ENCODE measurements around the gene PACSIN2. TPM values are rescaled to one million over a fixed set of nuclear protein-coding genes. Genes with fewer than 3 reads are reported as not detected.

PACSIN2 gene
- total RNA-seq, 1 experiment from 2014 or later: 70.5 TPM

- peaks cover 14% of the 10 kb centered on the region for H3K4me1 Mint-ChIP-seq
- H3K9me3 Mint-ChIP-seq: no peaks in the 10 kb centered on the region
- no peak overlapping the region for H3K4me3 Mint-ChIP-seq
- H3K27ac Mint-ChIP-seq: no peak overlapping the region
- CTCF ChIA-PET: interaction anchor here (3.6 kb wide), 1 partner anchor 24 kb away, joined by 23 read pairs; no protein-coding TSS in a partner anchor
- no peaks in the 10 kb centered on the region for H3K27me3 Mint-ChIP-seq (ENCODE audit: low read depth)
- POLR2A ChIA-PET: no interaction called here
- peaks cover 20% of the 10 kb centered on the region for H3K36me3 Mint-ChIP-seq
- DNase-seq (ENCODE audit: low spot score) (no peak), ATAC-seq (no peak)
- TF ChIP-seq, protein P1, sequence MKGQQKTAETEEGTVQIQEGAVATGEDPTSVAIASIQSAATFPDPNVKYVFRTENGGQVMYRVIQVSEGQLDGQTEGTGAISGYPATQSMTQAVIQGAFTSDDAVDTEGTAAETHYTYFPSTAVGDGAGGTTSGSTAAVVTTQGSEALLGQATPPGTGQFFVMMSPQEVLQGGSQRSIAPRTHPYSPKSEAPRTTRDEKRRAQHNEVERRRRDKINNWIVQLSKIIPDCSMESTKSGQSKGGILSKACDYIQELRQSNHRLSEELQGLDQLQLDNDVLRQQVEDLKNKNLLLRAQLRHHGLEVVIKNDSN (CRISPR knock-in tag; IDR thresholded peaks at IDR 0.05): no peak
- TF ChIP-seq MAX (CRISPR knock-in tag; IDR thresholded peaks at IDR 0.05): no peak
- no peak for TF ChIP-seq ETV6 (CRISPR knock-in tag; IDR thresholded peaks at IDR 0.05)
- no peak for TF ChIP-seq ZNF121 (CRISPR knock-in tag; IDR thresholded peaks at IDR 0.05)
- TF ChIP-seq, protein P2, sequence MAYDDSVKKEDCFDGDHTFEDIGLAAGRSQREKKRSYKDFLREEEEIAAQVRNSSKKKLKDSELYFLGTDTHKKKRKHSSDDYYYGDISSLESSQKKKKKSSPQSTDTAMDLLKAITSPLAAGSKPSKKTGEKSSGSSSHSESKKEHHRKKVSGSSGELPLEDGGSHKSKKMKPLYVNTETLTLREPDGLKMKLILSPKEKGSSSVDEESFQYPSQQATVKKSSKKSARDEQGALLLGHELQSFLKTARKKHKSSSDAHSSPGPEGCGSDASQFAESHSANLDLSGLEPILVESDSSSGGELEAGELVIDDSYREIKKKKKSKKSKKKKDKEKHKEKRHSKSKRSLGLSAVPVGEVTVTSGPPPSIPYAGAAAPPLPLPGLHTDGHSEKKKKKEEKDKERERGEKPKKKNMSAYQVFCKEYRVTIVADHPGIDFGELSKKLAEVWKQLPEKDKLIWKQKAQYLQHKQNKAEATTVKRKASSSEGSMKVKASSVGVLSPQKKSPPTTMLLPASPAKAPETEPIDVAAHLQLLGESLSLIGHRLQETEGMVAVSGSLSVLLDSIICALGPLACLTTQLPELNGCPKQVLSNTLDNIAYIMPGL (CRISPR knock-in tag; IDR thresholded peaks at IDR 0.05): no peak
These were observed 122.8 kb downstream of the PACSIN2 start for GRCh38 chr22:42892156-42892555.

- Mint-ChIP-seq H3K4me3 (no peak overlapping the region), H3K36me3 (peaks cover 20% of the 10 kb centered on the region), H3K27me3 (ENCODE audit: low read depth) (no peaks in the 10 kb centered on the region), H3K27ac (no peak overlapping the region), H3K9me3 (no peaks in the 10 kb centered on the region), H3K4me1 (peaks cover 14% of the 10 kb centered on the region)
- CTCF ChIA-PET: interaction anchor here (0.6 kb wide), 1 partner anchor 24 kb away, joined by 3 read pairs; no protein-coding TSS in a partner anchor
- no peak for DNase-seq (ENCODE audit: low spot score)
- no peak for ATAC-seq
- POLR2A ChIA-PET: no interaction called here
- TF ChIP-seq ZNF512 (CRISPR knock-in tag; IDR thresholded peaks at IDR 0.05; ENCODE audit: borderline replicate concordance): no peak
- TF ChIP-seq NFATC4 (CRISPR knock-in tag; IDR thresholded peaks at IDR 0.05): no peak
These were observed 123.3 kb downstream of the PACSIN2 start for GRCh38 chr22:42891696-42892095.

GRCh38 chr22:42891008-42891407 is 123.9 kb downstream of the PACSIN2 start:
- Mint-ChIP-seq H3K27ac (no peak overlapping the region), H3K4me1 (peaks cover 11% of the 10 kb centered on the region), H3K9me3 (no peaks in the 10 kb centered on the region), H3K36me3 (peaks cover 23% of the 10 kb centered on the region), H3K4me3 (no peak overlapping the region), H3K27me3 (ENCODE audit: low read depth) (no peaks in the 10 kb centered on the region)
- ChIA-PET POLR2A (no interaction called here), CTCF (interaction anchor here (0.6 to 0.8 kb wide), 2 partner anchors 23 to 160 kb away, joined by 3 read pairs; no protein-coding TSS in a partner anchor)
- DNase-seq (ENCODE audit: low spot score): no peak
- no peak for ATAC-seq
- TF ChIP-seq KAT7 (CRISPR knock-in tag; IDR thresholded peaks at IDR 0.05; ENCODE audit: borderline replicate concordance) (no peak), ZNF671 (CRISPR knock-in tag; IDR thresholded peaks at IDR 0.05) (no peak), ZBTB43 (CRISPR knock-in tag; IDR thresholded peaks at IDR 0.05) (no peak), ATF1 (CRISPR knock-in tag; IDR thresholded peaks at IDR 0.05) (no peak), OVOL2 (CRISPR knock-in tag; IDR thresholded peaks at IDR 0.05; ENCODE audit: borderline replicate concordance) (no peak), TEAD1 (CRISPR knock-in tag; IDR thresholded peaks at IDR 0.05) (no peak), MAX (CRISPR knock-in tag; IDR thresholded peaks at IDR 0.05) (no peak), RELA (CRISPR knock-in tag; IDR thresholded peaks at IDR 0.05; ENCODE audit: borderline replicate concordance) (no peak), MYBL2 (CRISPR knock-in tag; IDR thresholded peaks at IDR 0.05) (no peak), AR (CRISPR knock-in tag; IDR thresholded peaks at IDR 0.05) (no peak), FOXJ3 (CRISPR knock-in tag; IDR thresholded peaks at IDR 0.05; ENCODE audit: borderline replicate concordance) (no peak), TEAD4 (CRISPR knock-in tag; IDR thresholded peaks at IDR 0.05) (no peak), JUN (CRISPR knock-in tag; IDR thresholded peaks at IDR 0.05) (no peak), ESRRA (CRISPR knock-in tag; IDR thresholded peaks at IDR 0.05; ENCODE audit: borderline replicate concordance) (no peak), SMAD3 (CRISPR knock-in tag; IDR thresholded peaks at IDR 0.05; ENCODE audit: borderline replicate concordance) (no peak)
- TF ChIP-seq, protein P3, sequence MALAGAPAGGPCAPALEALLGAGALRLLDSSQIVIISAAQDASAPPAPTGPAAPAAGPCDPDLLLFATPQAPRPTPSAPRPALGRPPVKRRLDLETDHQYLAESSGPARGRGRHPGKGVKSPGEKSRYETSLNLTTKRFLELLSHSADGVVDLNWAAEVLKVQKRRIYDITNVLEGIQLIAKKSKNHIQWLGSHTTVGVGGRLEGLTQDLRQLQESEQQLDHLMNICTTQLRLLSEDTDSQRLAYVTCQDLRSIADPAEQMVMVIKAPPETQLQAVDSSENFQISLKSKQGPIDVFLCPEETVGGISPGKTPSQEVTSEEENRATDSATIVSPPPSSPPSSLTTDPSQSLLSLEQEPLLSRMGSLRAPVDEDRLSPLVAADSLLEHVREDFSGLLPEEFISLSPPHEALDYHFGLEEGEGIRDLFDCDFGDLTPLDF (CRISPR knock-in tag; IDR thresholded peaks at IDR 0.05): no peak
